CD14-positive monocyte (primary cell): ENCODE results near the gene SEC61B. TPM values are rescaled to one million over a fixed set of nuclear protein-coding genes. Genes with fewer than 3 reads are reported as not detected.

ENCODE experiments used
- DNase-seq, 3 donors: peaks; one replicate each; pipeline ENCODE4 v3.0.0-alpha.2; 2011 to 2022
- H2AFZ ChIP-seq: 2 replicates; pipeline ENCODE4 v1.6.0; 2012; ENCODE audit warnings: mild to moderate bottlenecking, low read depth, low read length, inconsistent platforms; ENCODE audit not compliant: insufficient read depth, poor library complexity, severe bottlenecking
- H3K27ac ChIP-seq, 2 donors: 1 replicate in 1 of 2; 2 replicates in 1 of 2; pipeline ENCODE4 v1.5.1; 2012 to 2013; ENCODE audit warnings: low read length in 2 of 2, control low read depth in 1 of 2, inconsistent platforms in 1 of 2, low read depth in 1 of 2, mild to moderate bottlenecking in 1 of 2
- H3K27me3 ChIP-seq, 2 donors: one replicate each; pipeline versions ENCODE4 v1.6.0 to v1.6.1; 2011 to 2013; ENCODE audit warnings: low read length in 2 of 2; ENCODE audit not compliant: control insufficient read depth in 2 of 2, insufficient read depth in 2 of 2
- H3K36me3 ChIP-seq, 2 donors: replicated peaks in 1 of 2; 1 replicate in 1 of 2; 2 replicates in 1 of 2; pipeline versions ENCODE4 v1.5.1 to v1.6.1; 2012 to 2013; ENCODE audit warnings: low read length in 2 of 2, control low read depth in 1 of 2, inconsistent platforms in 1 of 2, mild to moderate bottlenecking in 1 of 2; ENCODE audit not compliant: insufficient read depth in 2 of 2, control insufficient read depth in 1 of 2
- H3K4me1 ChIP-seq, 2 donors: 1 replicate in 1 of 2; 2 replicates in 1 of 2; pipeline versions ENCODE4 v1.5.1 to v1.6.1; 2012 to 2013; ENCODE audit warnings: low read length in 2 of 2, control low read depth in 1 of 2, inconsistent platforms in 1 of 2, mild to moderate bottlenecking in 1 of 2, moderate library complexity in 1 of 2; ENCODE audit not compliant: insufficient read depth in 2 of 2, control insufficient read depth in 1 of 2
- H3K4me2 ChIP-seq: replicated peaks from 2 replicates; pipeline ENCODE3; 2012; ENCODE audit warnings: low read length, moderate library complexity, mild to moderate bottlenecking; ENCODE audit not compliant: poor library complexity, severe bottlenecking; ENCODE audit errors: extremely low read depth
- H3K4me3 ChIP-seq, 3 experiments: fragments of 200-600 bp in 1 of 3; sonication (generic) in 1 of 3; replicated peaks in 1 of 3; 1 replicate in 2 of 3; 2 replicates in 1 of 3; pipeline ENCODE4 v1.5.1; 2011 to 2013; ENCODE audit warnings: low read length in 3 of 3, mild to moderate bottlenecking in 3 of 3, control low read depth in 2 of 3, low read depth in 2 of 3, inconsistent platforms in 1 of 3, moderate library complexity in 1 of 3
- H3K79me2 ChIP-seq: 2 replicates; pipeline ENCODE4 v1.6.0; 2012; ENCODE audit warnings: mild to moderate bottlenecking, control low read depth, inconsistent platforms, low read length, moderate library complexity; ENCODE audit not compliant: insufficient read depth
- H3K9ac ChIP-seq: 2 replicates; pipeline ENCODE4 v1.6.0; 2017; ENCODE audit warnings: low read length, mild to moderate bottlenecking; ENCODE audit not compliant: insufficient read depth, poor library complexity, severe bottlenecking
- H3K9me3 ChIP-seq, 2 donors: replicated peaks in 1 of 2; 1 replicate in 1 of 2; 2 replicates in 1 of 2; pipeline versions ENCODE4 v1.5.1 to v1.6.1; 2012 to 2013; ENCODE audit warnings: low read length in 2 of 2, control low read depth in 1 of 2; ENCODE audit not compliant: control insufficient read depth in 1 of 2, insufficient read depth in 1 of 2
- H4K20me1 ChIP-seq: 2 replicates; pipeline ENCODE4 v1.6.0; 2012; ENCODE audit warnings: mild to moderate bottlenecking, low read length, control low read depth, moderate library complexity; ENCODE audit not compliant: insufficient read depth
- H3K27ac Mint-ChIP-seq, 7 donors: one replicate each; pipeline ENCODE4 v1.8.0; 2020; ENCODE audit warnings: mild to moderate bottlenecking in 7 of 7, mixed read lengths in 7 of 7, moderate library complexity in 6 of 7, inconsistent platforms in 2 of 7
- H3K27me3 Mint-ChIP-seq, 3 donors: one replicate each; pipeline ENCODE4 v1.8.0; 2021 to 2022; ENCODE audit warnings: low read depth in 3 of 3, mild to moderate bottlenecking in 3 of 3, mixed read lengths in 3 of 3, moderate library complexity in 3 of 3, inconsistent platforms in 1 of 3
- H3K36me3 Mint-ChIP-seq, 2 donors: one replicate each; pipeline ENCODE4 v1.8.0; 2020; ENCODE audit warnings: mixed read lengths in 2 of 2, inconsistent platforms in 1 of 2, mild to moderate bottlenecking in 1 of 2
- H3K4me1 Mint-ChIP-seq: one replicate; pipeline ENCODE4 v1.8.0; 2020; ENCODE audit warnings: mild to moderate bottlenecking, mixed read lengths
- H3K4me3 Mint-ChIP-seq, 2 donors: one replicate each; pipeline ENCODE4 v1.8.0; 2020; ENCODE audit warnings: mild to moderate bottlenecking in 2 of 2, mixed read lengths in 2 of 2, moderate library complexity in 1 of 2
- H3K9me3 Mint-ChIP-seq, 7 donors: one replicate each; pipeline ENCODE4 v1.8.0; 2020 to 2022; ENCODE audit warnings: mixed read lengths in 7 of 7, mild to moderate bottlenecking in 6 of 7, moderate library complexity in 6 of 7, inconsistent platforms in 2 of 7
- CTCF ChIP-seq: fragments of 200-600 bp; IDR thresholded peaks from one replicate; pipeline ENCODE4 v1.8.0; 2022; ENCODE audit warnings: antibody characterized with exemption, mild to moderate bottlenecking
- WGBS: methylation state at CpG from one replicate; pipeline ENCODE4 v1.1.5; 2013; ENCODE audit warnings: missing lambda C conversion rate; ENCODE audit not compliant: insufficient coverage; 5-methylcytosine and 5-hydroxymethylcytosine counted together
- intact Hi-C, 2 donors: fragments of 100-400 bp; cut with micrococcal nuclease; formaldehyde crosslinking; loops; one replicate each; pipeline versions ENCODE4 v1.15.0 to v1.15.1; 2023
- polyA plus RNA-seq, 3 donors: library from polyadenylated mRNA; depleted of rRNA in 1 of 3; unstranded in 2 of 3; stranded (reverse) in 1 of 3; fragments of 300-500 nt in 2 of 3; fragments of >200 nt in 1 of 3; fragmentation: Illumina TruSeq in 2 of 3; gene quantifications; 1 replicate in 2 of 3; 2 replicates in 1 of 3; pipeline ENCODE4 v1.2.3, GENCODE V29; 2012 to 2021

Gene SEC61B
- polyA plus RNA-seq, 3 donors: 117 to 443 (median 421) TPM

GRCh38 chr9:99269416-99269815, 47.3 kb downstream of the SEC61B start:
- no peak for DNase-seq
- H3K4me3 Mint-ChIP-seq: no peak overlapping the region
- H3K4me2 ChIP-seq: no peak overlapping the region
- no peak overlapping the region for H3K4me3 ChIP-seq
- H3K79me2 ChIP-seq: no peaks in the 10 kb centered on the region
- H3K4me1 Mint-ChIP-seq: peaks cover 11% of the 10 kb centered on the region
- WGBS: 76% methylated on average over 2 of the region's 3 CpGs
- H2AFZ ChIP-seq: no peak overlapping the region
- TF ChIP-seq CTCF: no peak
- no peak overlapping the region for H3K9ac ChIP-seq
- H3K27ac Mint-ChIP-seq: no peak overlapping the region
- H3K36me3 ChIP-seq: no peaks in the 10 kb centered on the region
- H3K27me3 Mint-ChIP-seq: peaks cover 2 to 4% (median 3%) of the 10 kb centered on the region in 3 donors
- no peaks in the 10 kb centered on the region for H3K9me3 ChIP-seq
- H3K4me1 ChIP-seq: peaks cover 6 to 7% of the 10 kb centered on the region in 2 donors
- H3K27ac ChIP-seq: no peak overlapping the region
- intact Hi-C loops: loop anchor here (5.0 to 10.0 kb wide), 3 partner anchors 738 to 1045 kb away; no protein-coding TSS in a partner anchor
- H3K36me3 Mint-ChIP-seq: no peaks in the 10 kb centered on the region
- H3K9me3 Mint-ChIP-seq: no peaks in the 10 kb centered on the region
- H3K27me3 ChIP-seq: no peaks in the 10 kb centered on the region
- no peaks in the 10 kb centered on the region for H4K20me1 ChIP-seq

- H3K4me3 ChIP-seq: no peak overlapping the region
- Mint-ChIP-seq H3K4me3 (no peak overlapping the region), H3K9me3 (no peaks in the 10 kb centered on the region), H3K27ac (no peak overlapping the region), H3K27me3 (peaks cover 2 to 4% (median 3%) of the 10 kb centered on the region in 3 donors), H3K36me3 (no peaks in the 10 kb centered on the region), H3K4me1 (peaks cover 10% of the 10 kb centered on the region)
- no peaks in the 10 kb centered on the region for H3K27me3 ChIP-seq
- no CpG with 5 or more reads among the region's 3 CpGs for WGBS
- intact Hi-C loops: no loop called here
- H3K79me2 ChIP-seq: no peaks in the 10 kb centered on the region
- no peak overlapping the region for H3K9ac ChIP-seq
- H4K20me1 ChIP-seq: no peaks in the 10 kb centered on the region
- no peak for DNase-seq
- peaks cover 6 to 7% of the 10 kb centered on the region in 2 donors for H3K4me1 ChIP-seq
- H3K4me2 ChIP-seq: no peak overlapping the region
- no peak overlapping the region for H3K27ac ChIP-seq
- no peak overlapping the region for H2AFZ ChIP-seq
- no peaks in the 10 kb centered on the region for H3K36me3 ChIP-seq
- H3K9me3 ChIP-seq: no peaks in the 10 kb centered on the region
- TF ChIP-seq CTCF: no peak
Observed at GRCh38 chr9:99270491-99270890, 48.4 kb downstream of the SEC61B start.
